ENCODE data around the gene EFS.

The EFS gene

GRCh38 chr14:23307687-23308644 is 57.0 kb downstream of the EFS start:
- no peak for DNase-seq (ENCODE audit: extremely low spot score)
- ChIA-PET CTCF (no interaction called here), POLR2A (interaction anchor here (0.7 to 9.6 kb wide), 5 partner anchors 10 to 21 kb away, joined by 3 to 256 read pairs (median 5); partner anchors contain the start of genes HOMEZ and PABPN1)
- TF ChIP-seq BHLHE40 (IDR thresholded peaks at IDR 0.05; ENCODE audit: borderline replicate concordance) (no peak), FOXK2 (IDR thresholded peaks at IDR 0.05) (no peak), L3MBTL2 (conservative IDR thresholded peaks at IDR 0.05) (no peak), HDGF (IDR thresholded peaks at IDR 0.05; ENCODE audit: borderline replicate concordance) (no peak), SP1 (IDR thresholded peaks at IDR 0.05) (no peak), PKNOX1 (IDR thresholded peaks at IDR 0.05) (no peak), FOXM1 (IDR thresholded peaks at IDR 0.05; ENCODE audit: borderline replicate concordance) (no peak), FOXA1 (IDR thresholded peaks at IDR 0.05) (no peak), ARNT (IDR thresholded peaks at IDR 0.05) (no peak), ZNF384 (IDR thresholded peaks at IDR 0.05) (no peak)

- TF ChIP-seq FOXK2 (IDR thresholded peaks at IDR 0.05), result no peak
- no peak for TF ChIP-seq LEF1 (IDR thresholded peaks at IDR 0.05; ENCODE audit: borderline replicate concordance)
- TF ChIP-seq BHLHE40 (IDR thresholded peaks at IDR 0.05; ENCODE audit: borderline replicate concordance), result no peak
- no peak for TF ChIP-seq CTBP1 (IDR thresholded peaks at IDR 0.05; ENCODE audit: borderline replicate concordance)
- no peak for TF ChIP-seq ZNF384 (IDR thresholded peaks at IDR 0.05)
- no peak for TF ChIP-seq FOXA1 (IDR thresholded peaks at IDR 0.05)
- TF ChIP-seq L3MBTL2 (conservative IDR thresholded peaks at IDR 0.05), result no peak
- no peak for TF ChIP-seq ARNT (IDR thresholded peaks at IDR 0.05)
- TF ChIP-seq SP1 (IDR thresholded peaks at IDR 0.05), result no peak
- no peak for TF ChIP-seq FOXM1 (IDR thresholded peaks at IDR 0.05; ENCODE audit: borderline replicate concordance)
- no peak for TF ChIP-seq NFRKB (IDR thresholded peaks at IDR 0.05)
- no peak for TF ChIP-seq TARDBP (IDR thresholded peaks at IDR 0.05)
- ChIA-PET CTCF (interaction anchor here (2.2 kb wide), 1 partner anchor 14 kb away, joined by 8 read pairs; the partner anchor contains the start of gene PABPN1), POLR2A (interaction anchor here (0.6 to 9.6 kb wide), 7 partner anchors 9 to 853 kb away, joined by 3 to 256 read pairs (median 5); partner anchors contain the start of genes HOMEZ, PABPN1 and SLC22A17)
- DNase-seq (ENCODE audit: extremely low spot score), result no peak
These were observed 57.8 kb downstream of the EFS start for GRCh38 chr14:23307146-23307530.

- POLR2A ChIA-PET, result interaction anchor here (0.6 to 9.6 kb wide), 9 partner anchors 14 to 854 kb away, joined by 3 to 256 read pairs (median 5); partner anchors contain the start of genes HOMEZ, PABPN1 and SLC22A17
- peak; percentile 74 for DNase-seq (ENCODE audit: extremely low spot score)
- TF ChIP-seq ARNT (IDR thresholded peaks at IDR 0.05) (no peak), SP1 (IDR thresholded peaks at IDR 0.05) (no peak), LEF1 (IDR thresholded peaks at IDR 0.05; ENCODE audit: borderline replicate concordance) (no peak), ELF4 (IDR thresholded peaks at IDR 0.05) (no peak), CTBP1 (IDR thresholded peaks at IDR 0.05; ENCODE audit: borderline replicate concordance) (no peak), NFRKB (IDR thresholded peaks at IDR 0.05) (no peak), PKNOX1 (IDR thresholded peaks at IDR 0.05) (no peak)
- CTCF ChIA-PET, result interaction anchor here (2.2 kb wide), 1 partner anchor 15 kb away, joined by 8 read pairs; the partner anchor contains the start of gene PABPN1
These were observed 58.4 kb downstream of the EFS start, which contains the start of gene BCL2L2 for GRCh38 chr14:23306412-23307145. BCL2L2 (plus strand) TSS chr14:23306833; CDS start chr14:23307768, 935 bp downstream.
